GM03348 (cell line): ENCODE results near the gene MAML1.

Experiments used
- DNase-seq: peaks from one replicate; pipeline ENCODE4 v3.0.0; 2012; ENCODE audit warnings: low spot score

Gene MAML1

GRCh38 chr5:179795049-179795862, 62.6 kb downstream of the MAML1 start:
- DNase-seq: no peak

- DNase-seq: peak; percentile 91
These were observed 63.5 kb downstream of the MAML1 start for GRCh38 chr5:179795863-179796833.

GRCh38 chr5:179796877-179797608, 64.4 kb downstream of the MAML1 start:
- no peak for DNase-seq

GRCh38 chr5:179797741-179798140, 65.1 kb downstream of the MAML1 start:
- no peak for DNase-seq

GRCh38 chr5:179798144-179798770, 65.6 kb downstream of the MAML1 start:
- no peak for DNase-seq

- no peak for DNase-seq
These were observed 66.4 kb downstream of the MAML1 start for GRCh38 chr5:179798771-179799643.

GRCh38 chr5:179799644-179799973, 67.0 kb downstream of the MAML1 start:
- no peak for DNase-seq

- DNase-seq: no peak
These were observed 67.6 kb downstream of the MAML1 start for GRCh38 chr5:179800071-179800695.

- no peak for DNase-seq
These were observed 68.1 kb downstream of the MAML1 start for GRCh38 chr5:179800696-179801201.

- peak; percentile 67 for DNase-seq
These were observed 68.9 kb downstream of the MAML1 start for GRCh38 chr5:179801304-179802206.

- DNase-seq: no peak
These were observed 69.7 kb downstream of the MAML1 start for GRCh38 chr5:179802207-179802883.

GRCh38 chr5:179802950-179803562, 70.4 kb downstream of the MAML1 start:
- DNase-seq: no peak

GRCh38 chr5:179803651-179804554, 71.3 kb downstream of the MAML1 start:
- no peak for DNase-seq

GRCh38 chr5:179804555-179804947, 71.9 kb downstream of the MAML1 start:
- DNase-seq: no peak

- no peak for DNase-seq
These were observed 72.5 kb downstream of the MAML1 start for GRCh38 chr5:179805070-179805528.

- peak; percentile 85 for DNase-seq
These were observed 73.1 kb downstream of the MAML1 start for GRCh38 chr5:179805529-179806249.
